Ovary (tissue), 3 donors: ENCODE results near the gene AGBL2.

Experiments
- CTCF ChIP-seq, 3 donors: fragments of 450-650 bp in 2 of 3; fragments of 200-600 bp in 1 of 3; IDR thresholded peaks; one replicate each; pipeline versions ENCODE4 v1.5.1 to v1.8.0; 2016 to 2022; ENCODE audit warnings: antibody characterized with exemption in 3 of 3, mild to moderate bottlenecking in 1 of 3
- EP300 ChIP-seq: sonication (generic); formaldehyde crosslinking; IDR thresholded peaks from one replicate; pipeline ENCODE4 v1.6.1; 2017; ENCODE audit warnings: antibody characterized with exemption
- POLR2A ChIP-seq: fragments of 450-650 bp; IDR thresholded peaks from one replicate; pipeline ENCODE4 v1.6.1; 2017; ENCODE audit warnings: antibody characterized with exemption, mild to moderate bottlenecking, moderate library complexity
- donor health status: DM: no; HTN: no; CAD: no.

GRCh38 chr11:47661245-47661644 lies 53.9 kb downstream of the AGBL2 start:
- TF ChIP-seq EP300, result no peak
- TF ChIP-seq CTCF (IDR thresholded peaks at IDR 0.05), result no peak
- TF ChIP-seq POLR2A, result no peak
